A549 (cell line): ENCODE data around the gene ZCCHC24. TPM values are rescaled to one million over a fixed set of nuclear protein-coding genes. Genes with fewer than 3 reads are reported as not detected.
A peak's percentile ranks its signal among the peaks of the same experiment; 100 is the strongest.

Experiments
- ATAC-seq, 2 experiments: fragments of 200-7000 bp in 1 of 2; fragments of >200 bp in 1 of 2; cut with Nextera tagmentation in 1 of 2; cut with Tn5 transposase in 1 of 2; 3 replicates each; pipeline versions ENCODE4 v1.8.0 to v1.9.1; 2018 to 2020; ENCODE audit warnings: mild to moderate bottlenecking in 1 of 2, moderate library complexity in 1 of 2
- CTCF ChIA-PET: fragments of 300-600 bp; sonication (Branson Sonifier 250); formaldehyde crosslinking; extraction: SDS; loops from one replicate; lab custom pipeline; 2021; ENCODE audit warnings: antibody characterized with exemption, inconsistent platforms; lab: Yijun Ruan, JAX
- POLR2A ChIA-PET: fragments of 350-600 bp; formaldehyde crosslinking; extraction: SDS; loops from one replicate; lab custom pipeline; 2021; ENCODE audit warnings: antibody characterized with exemption, inconsistent platforms; lab: Yijun Ruan, JAX
- DNase-seq, 2 experiments: peaks; one replicate each; pipeline versions ENCODE4 v3.0.0 to v3.0.0-alpha.2; 2011 to 2016; ENCODE audit warnings: low read depth in 1 of 2, low spot score in 1 of 2
- FAIRE-seq: peaks from 2 replicates; lab custom pipeline; 2011; peaks lifted over from hg19 to GRCh38; lab: Jason Lieb, UNC
- H3K27ac ChIP-seq, 2 experiments: fragments of >200 bp; sonication (Bioruptor Twin); formaldehyde crosslinking; 3 replicates each; pipeline ENCODE4 v1.5.1; 2016 to 2017
- H3K4me1 ChIP-seq: fragments of >200 bp; sonication (Bioruptor Twin); formaldehyde crosslinking; 3 replicates; pipeline ENCODE4 v1.6.1; 2016
- H3K4me2 ChIP-seq: fragments of >200 bp; sonication (Bioruptor Twin); formaldehyde crosslinking; 3 replicates; pipeline ENCODE4 v1.6.1; 2016
- H3K4me3 ChIP-seq: fragments of >200 bp; sonication (Bioruptor Twin); formaldehyde crosslinking; 3 replicates; pipeline ENCODE4 v1.5.1; 2016
- H3K9me3 ChIP-seq: fragments of >200 bp; sonication (Bioruptor Twin); formaldehyde crosslinking; 3 replicates; pipeline ENCODE4 v1.6.1; 2016
- HOXA7 ChIP-seq: fragments of 250-450 bp; sonication (Bioruptor Pico); IDR thresholded peaks from 2 replicates; pipeline ENCODE4 v1.5.0; 2020; ENCODE audit warnings: mild to moderate bottlenecking, moderate library complexity
- HOXB13 ChIP-seq: fragments of 250-450 bp; sonication (Bioruptor Pico); IDR thresholded peaks from 2 replicates; pipeline ENCODE4 v1.5.0; 2020; ENCODE audit warnings: low read depth, mild to moderate bottlenecking, moderate library complexity
- JUNB ChIP-seq: fragments of >200 bp; sonication (Bioruptor Twin); formaldehyde crosslinking; IDR thresholded peaks from 2 replicates; pipeline ENCODE4 v1.6.1; 2016
- MAFK ChIP-seq: fragments of 450-650 bp; IDR thresholded peaks from 2 replicates; pipeline ENCODE4 v1.6.1; 2014; ENCODE audit not compliant: partially characterized antibody
- MAZ ChIP-seq: fragments of 150-350 bp; IDR thresholded peaks from 2 replicates; pipeline ENCODE4 v1.6.1; 2014; ENCODE audit warnings: antibody characterized with exemption, low read depth, low read length, borderline replicate concordance
- MYC ChIP-seq: IDR thresholded peaks from 2 replicates; pipeline ENCODE4 v1.6.1; 2012; ENCODE audit warnings: mild to moderate bottlenecking, inconsistent platforms, low read length, improper control_type of control experiment, borderline replicate concordance
- PHF8 ChIP-seq: fragments of 200-600 bp; sonication (generic); IDR thresholded peaks from 2 replicates; pipeline ENCODE4 v1.6.1; 2016; ENCODE audit warnings: low read depth, mild to moderate bottlenecking, antibody characterized with exemption, moderate library complexity, borderline replicate concordance
- RARB ChIP-seq: fragments of 250-450 bp; sonication (Bioruptor Pico); IDR thresholded peaks from 2 replicates; pipeline ENCODE4 v1.8.0; 2021; ENCODE audit warnings: mild to moderate bottlenecking, moderate library complexity
- RNF2 ChIP-seq: fragments of 200-600 bp; sonication (generic); IDR thresholded peaks from 2 replicates; pipeline ENCODE4 v1.6.1; 2016; ENCODE audit warnings: low read depth, mild to moderate bottlenecking, antibody characterized with exemption, moderate library complexity, borderline replicate concordance
- SMC3 ChIP-seq: fragments of >200 bp; sonication (Bioruptor Twin); formaldehyde crosslinking; IDR thresholded peaks from 3 replicates; pipeline ENCODE4 v1.6.1; 2018; ENCODE audit warnings: inconsistent platforms
- SREBF2 ChIP-seq: fragments of 450-650 bp; IDR thresholded peaks from 2 replicates; pipeline ENCODE4 v1.6.1; 2014; ENCODE audit warnings: mild to moderate bottlenecking, moderate library complexity
- TFCP2L1 ChIP-seq: fragments of 250-450 bp; sonication (Bioruptor Pico); IDR thresholded peaks from 2 replicates; pipeline ENCODE4 v1.5.0; 2021; ENCODE audit warnings: mild to moderate bottlenecking
- WGBS: methylation state at CpG from one replicate; pipeline ENCODE4 v1.1.6; 2017; ENCODE audit errors: missing lambda C conversion rate; 5-methylcytosine and 5-hydroxymethylcytosine counted together
- polyA plus RNA-seq, 4 experiments: library from polyadenylated mRNA; depleted of rRNA in 3 of 4; stranded (reverse); fragments of >200 nt; fragmentation: RNase III in 1 of 4; extraction: RNeasy Plus Mini Kit Qiagen cat#74134 plus additional on column Dnase treatment in 1 of 4; gene quantifications; 2 replicates in 3 of 4; 3 replicates in 1 of 4; pipeline ENCODE4 v1.2.3, GENCODE V29; 2011 to 2017
- TF ChIP-seq, protein P1 (sequence below): fragments of >200 bp; sonication (Bioruptor Twin); formaldehyde crosslinking; IDR thresholded peaks from 3 replicates; pipeline ENCODE4 v1.6.1; 2016
- TF ChIP-seq, protein P2 (sequence below): fragments of 250-450 bp; sonication (Bioruptor Pico); IDR thresholded peaks from 2 replicates; pipeline ENCODE4 v1.5.0; 2021; ENCODE audit warnings: mild to moderate bottlenecking, moderate library complexity, borderline replicate concordance
- TF ChIP-seq, protein P3 (sequence below): fragments of >200 bp; sonication (Bioruptor Twin); formaldehyde crosslinking; IDR thresholded peaks from 3 replicates; pipeline ENCODE4 v1.5.1; 2016
- TF ChIP-seq, protein P4 (sequence below): IDR thresholded peaks from 2 replicates; pipeline ENCODE4 v1.6.1; 2012; ENCODE audit warnings: low read depth, borderline replicate concordance
- TF ChIP-seq, protein P5 (sequence below): fragments of 150-350 bp; IDR thresholded peaks from 2 replicates; pipeline ENCODE4 v1.6.1; 2014; ENCODE audit warnings: low read depth, mild to moderate bottlenecking, low read length
- TF ChIP-seq, protein P6 (sequence below): fragments of 450-650 bp; IDR thresholded peaks from 2 replicates; pipeline ENCODE4 v1.6.1; 2014; ENCODE audit warnings: antibody characterized with exemption
- TF ChIP-seq, protein P7 (sequence below): fragments of 250-450 bp; sonication (Bioruptor Pico); IDR thresholded peaks from 2 replicates; pipeline ENCODE4 v1.5.0; 2020; ENCODE audit warnings: low read depth, mild to moderate bottlenecking, moderate library complexity

The ZCCHC24 gene
- polyA plus RNA-seq, 2 of the 4 experiments (the other 2 are of a cell fraction): 2.4 to 4.2 TPM

DNA sequence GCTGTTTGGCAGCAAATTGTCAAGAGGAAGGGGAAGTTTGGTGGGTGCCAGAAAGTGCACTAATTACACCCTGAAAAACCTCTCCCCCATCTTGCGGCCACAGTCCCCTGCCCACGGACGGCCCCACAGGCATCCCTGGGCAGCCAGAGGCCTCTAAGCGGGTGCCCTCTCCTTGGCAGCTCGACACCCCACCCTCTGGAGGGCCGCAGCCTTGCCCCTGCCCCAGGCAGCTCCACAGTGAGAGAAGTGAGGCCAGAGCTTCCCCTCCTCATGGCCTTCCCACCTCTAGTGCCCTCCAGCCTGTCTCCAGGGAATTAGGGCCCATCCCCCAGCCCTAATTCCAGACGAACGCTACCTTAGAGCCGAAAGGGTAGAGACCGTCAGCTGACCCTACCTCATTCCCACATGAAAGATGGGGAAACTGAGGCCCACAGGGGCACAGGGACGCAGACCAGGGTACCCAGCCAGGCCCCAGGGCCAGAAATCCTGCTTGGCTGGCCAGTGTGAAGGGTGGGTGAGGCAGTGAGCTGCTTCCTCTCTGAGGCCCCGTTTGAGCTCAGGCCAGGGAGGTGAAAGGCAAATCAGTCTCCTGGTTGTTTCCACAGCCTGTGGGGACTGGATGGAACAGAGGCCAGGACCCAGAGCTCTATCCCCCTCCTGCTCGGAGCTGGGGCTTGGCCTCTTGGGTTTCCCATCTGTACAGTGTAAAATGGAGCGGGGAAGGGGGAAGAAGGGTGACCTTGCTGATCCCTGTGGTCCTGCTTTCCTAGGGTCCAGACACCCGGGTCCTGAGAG, 10.0 kb downstream of the ZCCHC24 start:
- TF ChIP-seq, protein P1, sequence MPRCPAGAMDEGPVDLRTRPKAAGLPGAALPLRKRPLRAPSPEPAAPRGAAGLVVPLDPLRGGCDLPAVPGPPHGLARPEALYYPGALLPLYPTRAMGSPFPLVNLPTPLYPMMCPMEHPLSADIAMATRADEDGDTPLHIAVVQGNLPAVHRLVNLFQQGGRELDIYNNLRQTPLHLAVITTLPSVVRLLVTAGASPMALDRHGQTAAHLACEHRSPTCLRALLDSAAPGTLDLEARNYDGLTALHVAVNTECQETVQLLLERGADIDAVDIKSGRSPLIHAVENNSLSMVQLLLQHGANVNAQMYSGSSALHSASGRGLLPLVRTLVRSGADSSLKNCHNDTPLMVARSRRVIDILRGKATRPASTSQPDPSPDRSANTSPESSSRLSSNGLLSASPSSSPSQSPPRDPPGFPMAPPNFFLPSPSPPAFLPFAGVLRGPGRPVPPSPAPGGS: no peak
- TF ChIP-seq SMC3: no peak
- TF ChIP-seq, protein P2, sequence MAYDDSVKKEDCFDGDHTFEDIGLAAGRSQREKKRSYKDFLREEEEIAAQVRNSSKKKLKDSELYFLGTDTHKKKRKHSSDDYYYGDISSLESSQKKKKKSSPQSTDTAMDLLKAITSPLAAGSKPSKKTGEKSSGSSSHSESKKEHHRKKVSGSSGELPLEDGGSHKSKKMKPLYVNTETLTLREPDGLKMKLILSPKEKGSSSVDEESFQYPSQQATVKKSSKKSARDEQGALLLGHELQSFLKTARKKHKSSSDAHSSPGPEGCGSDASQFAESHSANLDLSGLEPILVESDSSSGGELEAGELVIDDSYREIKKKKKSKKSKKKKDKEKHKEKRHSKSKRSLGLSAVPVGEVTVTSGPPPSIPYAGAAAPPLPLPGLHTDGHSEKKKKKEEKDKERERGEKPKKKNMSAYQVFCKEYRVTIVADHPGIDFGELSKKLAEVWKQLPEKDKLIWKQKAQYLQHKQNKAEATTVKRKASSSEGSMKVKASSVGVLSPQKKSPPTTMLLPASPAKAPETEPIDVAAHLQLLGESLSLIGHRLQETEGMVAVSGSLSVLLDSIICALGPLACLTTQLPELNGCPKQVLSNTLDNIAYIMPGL: no peak
- no peak for TF ChIP-seq RNF2
- TF ChIP-seq SREBF2: no peak
- no peak for TF ChIP-seq PHF8
- no peak for TF ChIP-seq JUNB
- TF ChIP-seq, all 56 proteins: peak for 0
- Histone ChIP-seq H3K4me1 (peaks cover 7% of the 10 kb centered on the region; the same call in 2 of the 3 replicates), H3K4me2 (no peak overlapping the region), H3K27ac (0 out of 6 replicates have a peak overlapping the region, but pooled peaks of 1 of the 2 experiments have one; percentile 34), H3K4me3 (no peak overlapping the region), H3K9me3 (no peaks in the 10 kb centered on the region)
- no peak for ATAC-seq
- ChIA-PET CTCF (interaction anchor here (1.6 to 2.3 kb wide), 2 partner anchors 18 to 61 kb away, joined by 5 to 9 read pairs; no protein-coding TSS in a partner anchor), POLR2A (interaction anchor here (1.5 kb wide), 1 partner anchor 11 kb away, joined by 4 read pairs; the partner anchor contains the start of gene ZCCHC24)
- DNase-seq: no peak
- no peak for FAIRE-seq
- WGBS: 82% methylated on average over 15 of the region's 15 CpGs

DNA sequence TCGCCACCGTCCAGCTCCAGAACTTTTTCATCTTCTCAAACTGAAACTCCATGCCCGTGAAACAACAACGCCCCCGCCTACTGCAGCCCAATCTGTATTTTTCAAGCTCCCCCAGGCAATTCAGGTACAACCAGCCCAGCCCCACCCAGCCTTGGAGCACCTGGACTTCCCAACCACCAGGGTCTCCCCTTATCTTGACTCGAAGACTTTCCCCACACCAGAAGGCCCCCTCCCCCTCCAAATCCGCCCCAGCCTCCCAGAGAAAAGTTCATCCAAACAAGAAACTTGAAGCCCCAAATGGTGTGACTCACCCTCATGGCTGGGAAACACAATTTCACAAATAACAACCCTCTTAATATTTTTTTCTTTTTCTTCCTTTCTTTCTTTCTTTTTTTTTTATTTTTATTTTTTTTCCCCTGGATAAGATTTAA, 10.6 kb downstream of the ZCCHC24 start:
- Histone ChIP-seq H3K4me2 (no peak overlapping the region), H3K4me3 (no peak overlapping the region), H3K4me1 (peaks cover 4% of the 10 kb centered on the region; the same call in 1 of the 3 replicates), H3K27ac (no peak overlapping the region), H3K9me3 (no peaks in the 10 kb centered on the region)
- DNase-seq (no peak), ATAC-seq (no peak), FAIRE-seq (no peak)
- WGBS: 93% methylated on average over 7 of the region's 7 CpGs
- TF ChIP-seq PHF8 (no peak), HOXB13 (CRISPR knock-in tag) (no peak), MAZ (no peak), HOXA7 (CRISPR knock-in tag) (no peak), TFCP2L1 (no peak), MYC (no peak), RARB (CRISPR knock-in tag) (no peak), MAFK (no peak)
- TF ChIP-seq, protein P3, sequence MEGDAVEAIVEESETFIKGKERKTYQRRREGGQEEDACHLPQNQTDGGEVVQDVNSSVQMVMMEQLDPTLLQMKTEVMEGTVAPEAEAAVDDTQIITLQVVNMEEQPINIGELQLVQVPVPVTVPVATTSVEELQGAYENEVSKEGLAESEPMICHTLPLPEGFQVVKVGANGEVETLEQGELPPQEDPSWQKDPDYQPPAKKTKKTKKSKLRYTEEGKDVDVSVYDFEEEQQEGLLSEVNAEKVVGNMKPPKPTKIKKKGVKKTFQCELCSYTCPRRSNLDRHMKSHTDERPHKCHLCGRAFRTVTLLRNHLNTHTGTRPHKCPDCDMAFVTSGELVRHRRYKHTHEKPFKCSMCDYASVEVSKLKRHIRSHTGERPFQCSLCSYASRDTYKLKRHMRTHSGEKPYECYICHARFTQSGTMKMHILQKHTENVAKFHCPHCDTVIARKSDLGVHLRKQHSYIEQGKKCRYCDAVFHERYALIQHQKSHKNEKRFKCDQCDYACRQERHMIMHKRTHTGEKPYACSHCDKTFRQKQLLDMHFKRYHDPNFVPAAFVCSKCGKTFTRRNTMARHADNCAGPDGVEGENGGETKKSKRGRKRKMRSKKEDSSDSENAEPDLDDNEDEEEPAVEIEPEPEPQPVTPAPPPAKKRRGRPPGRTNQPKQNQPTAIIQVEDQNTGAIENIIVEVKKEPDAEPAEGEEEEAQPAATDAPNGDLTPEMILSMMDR: no peak
- TF ChIP-seq, protein P4, sequence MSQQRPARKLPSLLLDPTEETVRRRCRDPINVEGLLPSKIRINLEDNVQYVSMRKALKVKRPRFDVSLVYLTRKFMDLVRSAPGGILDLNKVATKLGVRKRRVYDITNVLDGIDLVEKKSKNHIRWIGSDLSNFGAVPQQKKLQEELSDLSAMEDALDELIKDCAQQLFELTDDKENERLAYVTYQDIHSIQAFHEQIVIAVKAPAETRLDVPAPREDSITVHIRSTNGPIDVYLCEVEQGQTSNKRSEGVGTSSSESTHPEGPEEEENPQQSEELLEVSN: no peak
- TF ChIP-seq, protein P5, sequence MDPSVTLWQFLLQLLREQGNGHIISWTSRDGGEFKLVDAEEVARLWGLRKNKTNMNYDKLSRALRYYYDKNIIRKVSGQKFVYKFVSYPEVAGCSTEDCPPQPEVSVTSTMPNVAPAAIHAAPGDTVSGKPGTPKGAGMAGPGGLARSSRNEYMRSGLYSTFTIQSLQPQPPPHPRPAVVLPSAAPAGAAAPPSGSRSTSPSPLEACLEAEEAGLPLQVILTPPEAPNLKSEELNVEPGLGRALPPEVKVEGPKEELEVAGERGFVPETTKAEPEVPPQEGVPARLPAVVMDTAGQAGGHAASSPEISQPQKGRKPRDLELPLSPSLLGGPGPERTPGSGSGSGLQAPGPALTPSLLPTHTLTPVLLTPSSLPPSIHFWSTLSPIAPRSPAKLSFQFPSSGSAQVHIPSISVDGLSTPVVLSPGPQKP: no peak
- TF ChIP-seq, protein P6, sequence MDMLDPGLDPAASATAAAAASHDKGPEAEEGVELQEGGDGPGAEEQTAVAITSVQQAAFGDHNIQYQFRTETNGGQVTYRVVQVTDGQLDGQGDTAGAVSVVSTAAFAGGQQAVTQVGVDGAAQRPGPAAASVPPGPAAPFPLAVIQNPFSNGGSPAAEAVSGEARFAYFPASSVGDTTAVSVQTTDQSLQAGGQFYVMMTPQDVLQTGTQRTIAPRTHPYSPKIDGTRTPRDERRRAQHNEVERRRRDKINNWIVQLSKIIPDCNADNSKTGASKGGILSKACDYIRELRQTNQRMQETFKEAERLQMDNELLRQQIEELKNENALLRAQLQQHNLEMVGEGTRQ: no peak
- TF ChIP-seq, protein P7, sequence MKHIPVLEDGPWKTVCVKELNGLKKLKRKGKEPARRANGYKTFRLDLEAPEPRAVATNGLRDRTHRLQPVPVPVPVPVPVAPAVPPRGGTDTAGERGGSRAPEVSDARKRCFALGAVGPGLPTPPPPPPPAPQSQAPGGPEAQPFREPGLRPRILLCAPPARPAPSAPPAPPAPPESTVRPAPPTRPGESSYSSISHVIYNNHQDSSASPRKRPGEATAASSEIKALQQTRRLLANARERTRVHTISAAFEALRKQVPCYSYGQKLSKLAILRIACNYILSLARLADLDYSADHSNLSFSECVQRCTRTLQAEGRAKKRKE: no peak
- ChIA-PET CTCF (interaction anchor here (1.6 to 2.3 kb wide), 2 partner anchors 18 to 60 kb away, joined by 5 to 9 read pairs; no protein-coding TSS in a partner anchor), POLR2A (interaction anchor here (1.5 kb wide), 1 partner anchor 11 kb away, joined by 4 read pairs; the partner anchor contains the start of gene ZCCHC24)
